GM12878 (cell line): Measurements from ENCODE around the gene ATP5PO. TPM values are rescaled to one million over a fixed set of nuclear protein-coding genes. Genes with fewer than 3 reads are reported as not detected.

Experiments used
- ATAC-seq: fragments of 200-7000 bp; cut with Tn5 transposase; 3 replicates; pipeline ENCODE4 v1.9.1; 2020; ENCODE audit warnings: mild to moderate bottlenecking, moderate library complexity
- BruUV-seq: library from RNA; stranded (reverse); fragments of 400-500 nt; replicated peaks from 2 replicates; lab custom pipeline; 2021; lab: Mats Ljungman, UMichigan
- CTCF ChIA-PET: fragments of 300-600 bp; sonication (Branson Sonifier 250); formaldehyde crosslinking; extraction: SDS; loops from one replicate; lab custom pipeline; 2021; ENCODE audit warnings: inconsistent platforms; lab: Yijun Ruan, JAX
- POLR2A ChIA-PET: fragments of 350-600 bp; formaldehyde crosslinking; extraction: SDS; loops from one replicate; lab custom pipeline; 2021; ENCODE audit warnings: inconsistent platforms; lab: Charles Lee
- RAD21 ChIA-PET: fragments of 300-600 bp; sonication (Branson Sonifier 250); formaldehyde crosslinking; loops from one replicate; lab custom pipeline; 2023; ENCODE audit warnings: antibody characterized with exemption; ENCODE audit not compliant: unreplicated experiment; lab: Charles Lee
- SMC1A ChIA-PET: fragments of 300-600 bp; sonication (Branson Sonifier 250); formaldehyde crosslinking; loops from one replicate; lab custom pipeline; 2023; ENCODE audit not compliant: unreplicated experiment, uncharacterized antibody; lab: Charles Lee
- DNase-seq: peaks from one replicate; pipeline ENCODE4 v3.0.0-alpha.2; 2011; ENCODE audit warnings: low read depth, low spot score
- FAIRE-seq: peaks from 3 replicates; lab custom pipeline; 2011; peaks lifted over from hg19 to GRCh38; lab: Jason Lieb, UNC
- H2AFZ ChIP-seq: 2 replicates; pipeline ENCODE4 v1.6.0; 2011; ENCODE audit warnings: low read depth, low read length, control low read depth; ENCODE audit not compliant: control insufficient read depth
- H3K27ac ChIP-seq: 2 replicates; pipeline ENCODE4 v1.5.1; 2011; ENCODE audit warnings: control low read depth; ENCODE audit not compliant: control insufficient read depth, insufficient read depth
- H3K27me3 ChIP-seq, 2 experiments: replicated peaks in 1 of 2; 2 replicates each; pipeline versions ENCODE4 v1.6.0 to v1.6.1; 2011; ENCODE audit warnings: low read length in 1 of 2; ENCODE audit not compliant: control insufficient read depth in 2 of 2, insufficient read depth in 2 of 2
- H3K36me3 ChIP-seq, 2 experiments: 2 replicates each; pipeline ENCODE4 v1.5.1; 2011; ENCODE audit warnings: low read length in 1 of 2; ENCODE audit not compliant: control insufficient read depth in 2 of 2, insufficient read depth in 2 of 2
- H3K4me1 ChIP-seq: 2 replicates; pipeline ENCODE4 v1.6.1; 2011; ENCODE audit warnings: mild to moderate bottlenecking, low read length, moderate library complexity, mixed read lengths; ENCODE audit not compliant: control insufficient read depth, insufficient read depth
- H3K4me2 ChIP-seq: 2 replicates; pipeline ENCODE4 v1.6.0; 2011; ENCODE audit warnings: control low read depth; ENCODE audit not compliant: control insufficient read depth, insufficient read depth
- H3K4me3 ChIP-seq: fragments of 200-600 bp; sonication (generic); 2 replicates; pipeline ENCODE4 v1.5.1; 2016
- H3K79me2 ChIP-seq: 2 replicates; pipeline ENCODE4 v1.6.0; 2011; ENCODE audit warnings: low read length; ENCODE audit not compliant: control insufficient read depth, insufficient read depth
- H3K9ac ChIP-seq: 2 replicates; pipeline ENCODE4 v1.8.0; 2011; ENCODE audit warnings: low read length, control low read depth, mixed read lengths; ENCODE audit not compliant: control insufficient read depth, insufficient read depth
- H3K9me3 ChIP-seq: replicated peaks from 3 replicates; pipeline ENCODE4 v1.5.1; 2011; ENCODE audit warnings: mild to moderate bottlenecking, low read length; ENCODE audit not compliant: control insufficient read depth, insufficient read depth
- H4K20me1 ChIP-seq: 2 replicates; pipeline ENCODE4 v1.6.0; 2011; ENCODE audit not compliant: control insufficient read depth, insufficient read depth
- CREB1 ChIP-seq: IDR thresholded peaks from 2 replicates; pipeline ENCODE4 v1.6.1; 2012; ENCODE audit warnings: low read depth, mild to moderate bottlenecking, inconsistent platforms
- EED ChIP-seq: sonication (generic); IDR thresholded peaks from 2 replicates; pipeline ENCODE4 v1.6.1; 2016; ENCODE audit warnings: antibody characterized with exemption, low read depth
- ETV6 ChIP-seq, 2 experiments: fragments of 450-650 bp in 1 of 2; IDR thresholded peaks in 1 of 2; conservative IDR thresholded peaks in 1 of 2; 2 replicates each; pipeline ENCODE4 v1.6.1; 2014; ENCODE audit warnings: antibody characterized with exemption in 1 of 2, borderline replicate concordance in 1 of 2, low read depth in 1 of 2, mild to moderate bottlenecking in 1 of 2, moderate library complexity in 1 of 2
- IKZF1 ChIP-seq: fragments of 450-650 bp; conservative IDR thresholded peaks from 2 replicates; pipeline ENCODE4 v1.6.1; 2017; ENCODE audit warnings: antibody characterized with exemption, mild to moderate bottlenecking
- JUNB ChIP-seq: IDR thresholded peaks from 2 replicates; pipeline ENCODE4 v1.6.1; 2016; ENCODE audit warnings: antibody characterized with exemption, mild to moderate bottlenecking
- MEF2B ChIP-seq: fragments of 450-650 bp; IDR thresholded peaks from 2 replicates; pipeline ENCODE4 v1.6.1; 2018; ENCODE audit warnings: mild to moderate bottlenecking, moderate library complexity; ENCODE audit not compliant: partially characterized antibody, poor library complexity, severe bottlenecking
- MTA2 ChIP-seq: fragments of 450-650 bp; IDR thresholded peaks from 2 replicates; pipeline ENCODE4 v1.6.1; 2016; ENCODE audit warnings: low read depth, mild to moderate bottlenecking, moderate library complexity
- NFYA ChIP-seq: IDR thresholded peaks from 2 replicates; pipeline ENCODE4 v1.6.1; 2011; ENCODE audit warnings: low read depth, mild to moderate bottlenecking, low read length, improper control_type of control experiment, borderline replicate concordance
- NR2C2 ChIP-seq: IDR thresholded peaks from 2 replicates; pipeline ENCODE4 v1.6.1; 2011; ENCODE audit warnings: borderline replicate concordance, low read depth; ENCODE audit not compliant: control insufficient read depth, insufficient read length
- NR2F1 ChIP-seq: fragments of 450-650 bp; conservative IDR thresholded peaks from 2 replicates; pipeline ENCODE4 v1.6.1; 2017; ENCODE audit warnings: mild to moderate bottlenecking
- SIN3A ChIP-seq: IDR thresholded peaks from 2 replicates; pipeline ENCODE4 v1.6.1; 2012; ENCODE audit warnings: low read depth, low read length, improper control_type of control experiment
- SMAD5 ChIP-seq: IDR thresholded peaks from 2 replicates; pipeline ENCODE4 v1.6.1; 2016; ENCODE audit warnings: antibody characterized with exemption, low read depth
- TARDBP ChIP-seq: IDR thresholded peaks from 2 replicates; pipeline ENCODE4 v1.6.1; 2016; ENCODE audit warnings: borderline replicate concordance
- TBL1XR1 ChIP-seq: IDR thresholded peaks from 2 replicates; pipeline ENCODE4 v1.6.1; 2012; ENCODE audit warnings: low read depth, low read length, improper control_type of control experiment
- TCF12 ChIP-seq: IDR thresholded peaks from 2 replicates; pipeline ENCODE4 v1.6.1; 2011; ENCODE audit warnings: low read depth, mild to moderate bottlenecking, low read length
- YBX1 ChIP-seq: fragments of 450-650 bp; IDR thresholded peaks from 2 replicates; pipeline ENCODE4 v1.6.1; 2016; ENCODE audit warnings: antibody characterized with exemption
- ZNF207 ChIP-seq: fragments of 450-650 bp; IDR thresholded peaks from 2 replicates; pipeline ENCODE4 v1.6.1; 2014; ENCODE audit warnings: antibody characterized with exemption, mild to moderate bottlenecking, borderline replicate concordance
- WGBS: methylation state at CpG from one replicate; pipeline ENCODE4 v1.1.6; 2016; ENCODE audit warnings: low lambda C conversion rate; ENCODE audit not compliant: insufficient replicate concordance, insufficient coverage; ENCODE audit errors: missing lambda C conversion rate; 5-methylcytosine and 5-hydroxymethylcytosine counted together
- in situ Hi-C: fragments of 300-500 bp; cut with MboI; formaldehyde crosslinking; loops from 9 replicates; pipeline ENCODE4 v1.14.3; 2018; ENCODE audit warnings: mixed read lengths
- intact Hi-C: fragments of 100-400 bp; cut with micrococcal nuclease; formaldehyde crosslinking; loops from one replicate; pipeline ENCODE4 v1.14.2; 2022; ENCODE audit not compliant: unreplicated experiment
- polyA plus RNA-seq, 11 experiments: library from polyadenylated mRNA; depleted of rRNA in 4 of 11; unstranded in 6 of 11; stranded (reverse) in 5 of 11; fragments of >200 nt; fragmentation: Nextera tagmentation in 4 of 11; fragmentation: Illumina TruSeq in 1 of 11; extraction: Ambion mirVana in 4 of 11; extraction: Trizol in 1 of 11; gene quantifications; 1 replicate in 1 of 11; 2 replicates in 10 of 11; pipeline versions ENCODE4 v1.2.1 to v1.2.3, GENCODE V29; 2011 to 2016; ENCODE audit warnings: inconsistent platforms in 2 of 11, missing spikeins in 2 of 11, low read depth in 1 of 11
- total RNA-seq, 4 experiments: library from RNA; depleted of rRNA in 3 of 4; stranded (reverse); fragments of >200 nt in 3 of 4; fragmentation: Illumina TruSeq in 1 of 4; extraction: Trizol in 1 of 4; gene quantifications; 2 replicates each; pipeline versions ENCODE4 v1.2.1 to v1.2.3, GENCODE V29; 2013 to 2021
- TF ChIP-seq, protein P1 (sequence below): fragments of 450-650 bp; IDR thresholded peaks from 2 replicates; pipeline ENCODE4 v1.6.1; 2017; ENCODE audit warnings: mild to moderate bottlenecking, moderate library complexity
- TF ChIP-seq, protein P2 (sequence below): IDR thresholded peaks from 2 replicates; pipeline ENCODE4 v1.6.1; 2012; ENCODE audit warnings: low read depth, low read length, improper control_type of control experiment

The ATP5PO gene
- total and polyA plus RNA-seq, 10 of the 15 experiments (the other 5 are each of a cell fraction or from before 2014, with no cell fraction given) = 251 to 1,656 (median 470) TPM

- no peak for FAIRE-seq
- Histone ChIP-seq H3K4me3 (no peak overlapping the region), H3K4me1 (no peaks in the 10 kb centered on the region), H3K27ac (no peak overlapping the region), H3K9ac (no peak overlapping the region), H4K20me1 (no peaks in the 10 kb centered on the region), H3K36me3 (no peaks in the 10 kb centered on the region), H3K27me3 (no peaks in the 10 kb centered on the region), H2AFZ (no peak overlapping the region), H3K79me2 (no peaks in the 10 kb centered on the region), H3K4me2 (no peak overlapping the region), H3K9me3 (no peaks in the 10 kb centered on the region)
- ATAC-seq = no peak
- POLR2A ChIA-PET = interaction anchor here (0.6 kb wide), 1 partner anchor 1068 kb away, joined by 3 read pairs; no protein-coding TSS in a partner anchor
- 19% methylated on average over 5 of the region's 5 CpGs for WGBS
- SMC1A ChIA-PET = interaction anchor here (0.9 kb wide), 1 partner anchor 13 kb away, joined by 3 read pairs; no protein-coding TSS in a partner anchor
- TF ChIP-seq TBL1XR1 (no peak), NR2F1 (no peak), ETV6 (conservative IDR thresholded peaks at IDR 0.05 in 1 of 2, IDR thresholded peaks at IDR 0.05 in 1 of 2; ENCODE audit: borderline replicate concordance in 1 of 2, low read depth in 1 of 2) (no peak), YBX1 (no peak), NFYA (no peak), SMAD5 (no peak), TCF12 (no peak), NR2C2 (no peak), TARDBP (no peak), EED (no peak), ZNF207 (no peak), IKZF1 (no peak), CREB1 (no peak), SIN3A (no peak), MTA2 (no peak), MEF2B (no peak), JUNB (no peak)
- TF ChIP-seq, protein P1, sequence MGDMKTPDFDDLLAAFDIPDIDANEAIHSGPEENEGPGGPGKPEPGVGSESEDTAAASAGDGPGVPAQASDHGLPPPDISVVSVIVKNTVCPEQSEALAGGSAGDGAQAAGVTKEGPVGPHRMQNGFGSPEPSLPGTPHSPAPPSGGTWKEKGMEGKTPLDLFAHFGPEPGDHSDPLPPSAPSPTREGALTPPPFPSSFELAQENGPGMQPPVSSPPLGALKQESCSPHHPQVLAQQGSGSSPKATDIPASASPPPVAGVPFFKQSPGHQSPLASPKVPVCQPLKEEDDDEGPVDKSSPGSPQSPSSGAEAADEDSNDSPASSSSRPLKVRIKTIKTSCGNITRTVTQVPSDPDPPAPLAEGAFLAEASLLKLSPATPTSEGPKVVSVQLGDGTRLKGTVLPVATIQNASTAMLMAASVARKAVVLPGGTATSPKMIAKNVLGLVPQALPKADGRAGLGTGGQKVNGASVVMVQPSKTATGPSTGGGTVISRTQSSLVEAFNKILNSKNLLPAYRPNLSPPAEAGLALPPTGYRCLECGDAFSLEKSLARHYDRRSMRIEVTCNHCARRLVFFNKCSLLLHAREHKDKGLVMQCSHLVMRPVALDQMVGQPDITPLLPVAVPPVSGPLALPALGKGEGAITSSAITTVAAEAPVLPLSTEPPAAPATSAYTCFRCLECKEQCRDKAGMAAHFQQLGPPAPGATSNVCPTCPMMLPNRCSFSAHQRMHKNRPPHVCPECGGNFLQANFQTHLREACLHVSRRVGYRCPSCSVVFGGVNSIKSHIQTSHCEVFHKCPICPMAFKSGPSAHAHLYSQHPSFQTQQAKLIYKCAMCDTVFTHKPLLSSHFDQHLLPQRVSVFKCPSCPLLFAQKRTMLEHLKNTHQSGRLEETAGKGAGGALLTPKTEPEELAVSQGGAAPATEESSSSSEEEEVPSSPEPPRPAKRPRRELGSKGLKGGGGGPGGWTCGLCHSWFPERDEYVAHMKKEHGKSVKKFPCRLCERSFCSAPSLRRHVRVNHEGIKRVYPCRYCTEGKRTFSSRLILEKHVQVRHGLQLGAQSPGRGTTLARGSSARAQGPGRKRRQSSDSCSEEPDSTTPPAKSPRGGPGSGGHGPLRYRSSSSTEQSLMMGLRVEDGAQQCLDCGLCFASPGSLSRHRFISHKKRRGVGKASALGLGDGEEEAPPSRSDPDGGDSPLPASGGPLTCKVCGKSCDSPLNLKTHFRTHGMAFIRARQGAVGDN = no peak
- TF ChIP-seq, protein P2, sequence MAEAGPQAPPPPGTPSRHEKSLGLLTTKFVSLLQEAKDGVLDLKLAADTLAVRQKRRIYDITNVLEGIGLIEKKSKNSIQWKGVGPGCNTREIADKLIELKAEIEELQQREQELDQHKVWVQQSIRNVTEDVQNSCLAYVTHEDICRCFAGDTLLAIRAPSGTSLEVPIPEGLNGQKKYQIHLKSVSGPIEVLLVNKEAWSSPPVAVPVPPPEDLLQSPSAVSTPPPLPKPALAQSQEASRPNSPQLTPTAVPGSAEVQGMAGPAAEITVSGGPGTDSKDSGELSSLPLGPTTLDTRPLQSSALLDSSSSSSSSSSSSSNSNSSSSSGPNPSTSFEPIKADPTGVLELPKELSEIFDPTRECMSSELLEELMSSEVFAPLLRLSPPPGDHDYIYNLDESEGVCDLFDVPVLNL = no peak
- RAD21 ChIA-PET = no interaction called here
- BruUV-seq = no TSS peak
- intact Hi-C loops = no loop called here
- no peak for DNase-seq
- in situ Hi-C loops = no loop called here
- CTCF ChIA-PET = interaction anchor here (0.7 kb wide), 1 partner anchor 150 kb away, joined by 3 read pairs; no protein-coding TSS in a partner anchor
These were observed 61.0 kb downstream of the ATP5PO start for GRCh38 chr21:33854604-33855003.
